HG03460 (cell line): ENCODE results near the gene AGAP5.

Source experiments
- ATAC-seq: cut with Tn5 transposase; IDR thresholded peaks from one replicate; pipeline ENCODE4 v1.9.1; 2021; ENCODE audit not compliant: unreplicated experiment

Gene AGAP5

GRCh38 chr10:73634421-73634820, 63.5 kb downstream of the AGAP5 start:
- no peak for ATAC-seq

- ATAC-seq, result no peak
Measured at GRCh38 chr10:73629165-73629564, 68.7 kb downstream of the AGAP5 start.

GRCh38 chr10:73628405-73628804, 69.5 kb downstream of the AGAP5 start:
- no peak for ATAC-seq

- no peak for ATAC-seq
Measured at GRCh38 chr10:73627300-73627699, 70.6 kb downstream of the AGAP5 start.

GRCh38 chr10:73625884-73626752, 71.8 kb downstream of the AGAP5 start:
- ATAC-seq, result peak; percentile 97

GRCh38 chr10:73625004-73625883, 72.7 kb downstream of the AGAP5 start:
- ATAC-seq, result peak; percentile 38
